ENCODE results near the gene SPART. TPM values are rescaled to one million over a fixed set of nuclear protein-coding genes. Genes with fewer than 3 reads are reported as not detected.

The SPART gene, protein sequence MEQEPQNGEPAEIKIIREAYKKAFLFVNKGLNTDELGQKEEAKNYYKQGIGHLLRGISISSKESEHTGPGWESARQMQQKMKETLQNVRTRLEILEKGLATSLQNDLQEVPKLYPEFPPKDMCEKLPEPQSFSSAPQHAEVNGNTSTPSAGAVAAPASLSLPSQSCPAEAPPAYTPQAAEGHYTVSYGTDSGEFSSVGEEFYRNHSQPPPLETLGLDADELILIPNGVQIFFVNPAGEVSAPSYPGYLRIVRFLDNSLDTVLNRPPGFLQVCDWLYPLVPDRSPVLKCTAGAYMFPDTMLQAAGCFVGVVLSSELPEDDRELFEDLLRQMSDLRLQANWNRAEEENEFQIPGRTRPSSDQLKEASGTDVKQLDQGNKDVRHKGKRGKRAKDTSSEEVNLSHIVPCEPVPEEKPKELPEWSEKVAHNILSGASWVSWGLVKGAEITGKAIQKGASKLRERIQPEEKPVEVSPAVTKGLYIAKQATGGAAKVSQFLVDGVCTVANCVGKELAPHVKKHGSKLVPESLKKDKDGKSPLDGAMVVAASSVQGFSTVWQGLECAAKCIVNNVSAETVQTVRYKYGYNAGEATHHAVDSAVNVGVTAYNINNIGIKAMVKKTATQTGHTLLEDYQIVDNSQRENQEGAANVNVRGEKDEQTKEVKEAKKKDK
- total RNA-seq (2011; cell fraction: chromatin; rRNA removed; ENCODE audit: low replicate concordance) = 10.8 and 53.4 TPM in 2 replicates
- 6.2 and 7.2 TPM in 2 replicates for total RNA-seq (2011; cell fraction: nucleolus; rRNA removed)
- 17.3 and 21.1 TPM in 2 replicates for total RNA-seq (2011; cell fraction: nucleoplasm; rRNA removed)
- total RNA-seq (2014; rRNA removed) = 28.3 and 32.8 TPM in 2 replicates
- 54.9 and 67.2 TPM in 2 replicates for total RNA-seq (2014; rRNA removed; fragmentation: Illumina TruSeq; extraction: Trizol)
- 50.1 and 56.7 TPM in 2 replicates for total RNA-seq (2015; rRNA removed; fragmentation: Illumina TruSeq; extraction: Trizol)
- total RNA-seq (2021) = 33.7 and 35.9 TPM in 2 replicates
- 34.8 and 41.0 TPM in 2 replicates for polyA plus RNA-seq (2011; rRNA removed)
- polyA plus RNA-seq (2011; cell fraction: cytosol; rRNA removed) = 13.8 and 25.2 TPM in 2 replicates
- polyA plus RNA-seq (2011; cell fraction: nucleus; rRNA removed) = 16.3 and 24.9 TPM in 2 replicates
- 33.5 and 34.0 TPM in 2 replicates for polyA plus RNA-seq (2012)
- polyA plus RNA-seq (2014; fragmentation: Illumina TruSeq; extraction: Trizol) = 63.6 and 79.0 TPM in 2 replicates
- 10 to 100 TPM; 18.7 to 32.0 TPM for polyA plus RNA-seq (2014; fragmentation: Nextera tagmentation; extraction: Ambion mirVana)
- polyA plus RNA-seq (2014; rRNA removed) = 30.5 and 41.6 TPM in 2 replicates
- polyA minus RNA-seq (2011; rRNA and poly(A)+ RNA removed) = 76.0 and 79.6 TPM in 2 replicates
- 26.3 and 34.3 TPM in 2 replicates for polyA minus RNA-seq (2011; cell fraction: cytosol; rRNA and poly(A)+ RNA removed)
- polyA minus RNA-seq (2011; cell fraction: nucleus; rRNA and poly(A)+ RNA removed) = 4.8 and 13.9 TPM in 2 replicates
- Bru-seq, nascent RNA = percentile 74 among the genes with signal in this experiment
- BruChase-seq, experiment 1, labeled RNA remaining after a 2-hour chase = percentile 81 among the genes with signal in this experiment
- BruChase-seq, experiment 2, labeled RNA remaining after a 6-hour chase = percentile 82 among the genes with signal in this experiment
- long read RNA-seq, experiment 1, full-length matches to known transcripts = 172 of 265 reads
- long read RNA-seq, experiment 1, partial matches to known transcripts = 11 of 265 reads
- long read RNA-seq, experiment 1, other reads (novel, unspliced or antisense) = 82 of 265 reads
- long read RNA-seq, experiment 2, full-length matches to known transcripts = 2 of 27 reads
- long read RNA-seq, experiment 2, partial matches to known transcripts = 2 of 27 reads
- long read RNA-seq, experiment 2, other reads (novel, unspliced or antisense) = 23 of 27 reads
- long read RNA-seq, experiment 3, full-length matches to known transcripts = 18 of 32 reads
- long read RNA-seq, experiment 3, partial matches to known transcripts = 7 of 32 reads
- long read RNA-seq, experiment 3, other reads (novel, unspliced or antisense) = 7 of 32 reads

GRCh38 chr13:36346222-36347083, at the start of gene SPART:
TSS of gene SPART (minus strand) at chr13:36346394. CDS start at chr13:36335830, 10,564 bp downstream.
- H3K27me3 ChIP-seq (ENCODE audit: control insufficient read depth in 2 of 2, insufficient read depth in 2 of 2, low read length in 2 of 2) = no peaks in the 10 kb centered on the region
- peak; percentile 82 to 91 (median 84) for DNase-seq (ENCODE audit: extremely low read depth in 1 of 4, low spot score in 3 of 4)
- H3K4me3 ChIP-seq = peak within 1 kb of the TSS; percentile 68
- no peaks in the 10 kb centered on the region for H3K9me3 ChIP-seq (replicated peaks; ENCODE audit: control insufficient read depth, insufficient read depth, low read depth, low read length)
- in situ Hi-C loops (cut with MboI) (no loop called here), intact Hi-C loops (cut with micrococcal nuclease) (loop anchor here (2.0 to 10.0 kb wide), 3 partner anchors 51 to 468 kb away; partner anchors contain the start of gene RFXAP)
- ChIA-PET POLR2A (interaction anchor here (0.6 to 1.4 kb wide), 3 partner anchors 13 to 46 kb away, joined by 3 read pairs; no protein-coding TSS in a partner anchor), CTCF (ENCODE audit: low intra/inter-chr PET ratio) (interaction anchor here (0.7 kb wide), 1 partner anchor 46 kb away, joined by 3 read pairs; no protein-coding TSS in a partner anchor)
- no TSS peak for BruUV-seq (replicated peaks)
- ATAC-seq = peak; percentile 89
- no peaks in the 10 kb centered on the region for H3K36me3 ChIP-seq (ENCODE audit: control insufficient read depth, insufficient read depth, low read length)
- H3K4me2 ChIP-seq (ENCODE audit: insufficient read depth, low read length) = peak within 1 kb of the TSS; percentile 91
- WGBS (ENCODE audit: insufficient coverage, low coverage, missing lambda C conversion rate) = under 1% methylated on average over 21 of the region's 86 CpGs
- H3K9me1 ChIP-seq (ENCODE audit: control insufficient read depth, insufficient read depth, low read length) = no peaks in the 10 kb centered on the region
- H4K20me1 ChIP-seq (replicated peaks; ENCODE audit: control insufficient read depth, insufficient read depth, low read length) = no peaks in the 10 kb centered on the region
- FAIRE-seq = peak; percentile 80
- peak within 1 kb of the TSS; percentile 93 to 97 for H3K9ac ChIP-seq (ENCODE audit: insufficient read depth in 1 of 2, low read depth in 2 of 2, low read length in 2 of 2)
- peaks cover 51% of the 10 kb centered on the region for H3K79me2 ChIP-seq (ENCODE audit: control insufficient read depth, insufficient read depth, low read length)
- peaks cover 0 to 6% of the 10 kb centered on the region in 2 experiments; a peak in 3 of 5 replicates for H3K4me1 ChIP-seq (replicated peaks in 1 of 2; ENCODE audit: control insufficient read depth in 2 of 2, insufficient read depth in 2 of 2, low read length in 2 of 2)
- peak within 1 kb of the TSS; percentile 97 for H3K27ac ChIP-seq (ENCODE audit: extremely low read depth, low read depth, low read length)
- H2AFZ ChIP-seq (ENCODE audit: low read depth, low read length) = peak within 1 kb of the TSS; percentile 96
- TF ChIP-seq TEAD1 (CRISPR knock-in tag; IDR thresholded peaks at IDR 0.05) (peak in 1 of 2 experiments; percentile 76; a peak in 1 of 4 replicates), EP400 (IDR thresholded peaks at IDR 0.05) (peak; percentile 82), ZNF282 (CRISPR knock-in tag; IDR thresholded peaks at IDR 0.05) (0 out of 2 replicates have a peak, but pooled peaks have one; percentile 25), ZBTB9 (CRISPR knock-in tag; IDR thresholded peaks at IDR 0.05) (no peak), SIRT6 (IDR thresholded peaks at IDR 0.05; ENCODE audit: low read depth, low read length) (no peak), MYC (IDR thresholded peaks at IDR 0.05; ENCODE audit: low read depth, low read length) (peak; percentile 62), MYC (CRISPR knock-in tag; IDR thresholded peaks at IDR 0.05; ENCODE audit: borderline replicate concordance, low read depth) (no peak)

All from K562 (cell line).